HEK293 (cell line): ENCODE data around the gene XPNPEP1.

Experiments used
- CTCF ChIA-PET: fragments of 350-600 bp; formaldehyde crosslinking; extraction: SDS; loops from one replicate; lab custom pipeline; 2021; ENCODE audit warnings: antibody characterized with exemption; lab: Yijun Ruan, JAX
- POLR2A ChIA-PET: fragments of 300-600 bp; formaldehyde crosslinking; extraction: SDS; loops from one replicate; lab custom pipeline; 2020; ENCODE audit warnings: antibody characterized with exemption, inconsistent platforms; lab: Yijun Ruan, JAX
- H3K27ac ChIP-seq: fragments of 200-500 bp; sonication (Bioruptor generic); 2 replicates; pipeline ENCODE4 v1.5.1; 2014; ENCODE audit warnings: low read depth, low read length, control low read depth, inconsistent platforms; ENCODE audit errors: extremely low read depth
- H3K36me3 ChIP-seq, 2 experiments: fragments of 200-500 bp in 1 of 2; sonication (Bioruptor generic) in 1 of 2; 1 replicate in 1 of 2; 2 replicates in 1 of 2; pipeline ENCODE4 v1.5.1; 2014 to 2017; ENCODE audit warnings: inconsistent platforms in 2 of 2, low read length in 2 of 2; ENCODE audit not compliant: control insufficient read depth in 2 of 2, insufficient read depth in 1 of 2
- H3K4me1 ChIP-seq: fragments of 200-500 bp; sonication (Bioruptor generic); 2 replicates; pipeline ENCODE4 v1.5.1; 2014; ENCODE audit warnings: mild to moderate bottlenecking, low read length, inconsistent platforms; ENCODE audit not compliant: control insufficient read depth, insufficient read depth
- H3K4me3 ChIP-seq: 2 replicates; pipeline ENCODE4 v1.5.1; 2011; ENCODE audit warnings: low read depth, mild to moderate bottlenecking, control low read depth, low read length, moderate library complexity
- H3K9me3 ChIP-seq: fragments of 200-500 bp; sonication (Bioruptor generic); 2 replicates; pipeline ENCODE4 v1.5.1; 2014; ENCODE audit warnings: low read depth, low read length, inconsistent platforms; ENCODE audit not compliant: control insufficient read depth, insufficient read depth
- PRDM2 ChIP-seq: fragments of 450-650 bp; formaldehyde crosslinking; IDR thresholded peaks from 2 replicates; pipeline ENCODE4 v1.5.1; 2016; ENCODE audit warnings: missing biosample characterization, missing genetic modification characterization, borderline replicate concordance
- RBAK ChIP-seq: fragments of 450-650 bp; formaldehyde crosslinking; IDR thresholded peaks from 2 replicates; pipeline ENCODE4 v1.5.1; 2016; ENCODE audit warnings: missing biosample characterization, missing genetic modification characterization
- SCRT1 ChIP-seq: fragments of 450-650 bp; formaldehyde crosslinking; IDR thresholded peaks from 2 replicates; pipeline ENCODE4 v1.5.1; 2016; ENCODE audit warnings: missing biosample characterization, missing genetic modification characterization, borderline replicate concordance
- TRIM28 ChIP-seq: IDR thresholded peaks from 2 replicates; pipeline ENCODE4 v1.6.1; 2011; ENCODE audit warnings: low read length, control low read depth, borderline replicate concordance
- WT1 ChIP-seq: fragments of 450-650 bp; formaldehyde crosslinking; IDR thresholded peaks from 2 replicates; pipeline ENCODE4 v1.5.1; 2016; ENCODE audit warnings: missing biosample characterization, missing genetic modification characterization
- ZBTB21 ChIP-seq: fragments of 450-650 bp; formaldehyde crosslinking; IDR thresholded peaks from 2 replicates; pipeline ENCODE4 v1.5.1; 2017; ENCODE audit warnings: missing biosample characterization, missing genetic modification characterization
- ZNF112 ChIP-seq: fragments of 450-650 bp; formaldehyde crosslinking; IDR thresholded peaks from 2 replicates; pipeline ENCODE4 v1.5.0; 2017; ENCODE audit warnings: missing biosample characterization, missing genetic modification characterization
- ZNF184 ChIP-seq: fragments of 450-650 bp; IDR thresholded peaks from 2 replicates; pipeline ENCODE4 v1.5.1; 2018; ENCODE audit warnings: missing biosample characterization, mild to moderate bottlenecking, missing genetic modification characterization
- ZNF26 ChIP-seq: fragments of 450-650 bp; formaldehyde crosslinking; IDR thresholded peaks from 2 replicates; pipeline ENCODE4 v1.5.1; 2016; ENCODE audit warnings: missing biosample characterization, missing genetic modification characterization
- ZNF280D ChIP-seq: fragments of 450-650 bp; formaldehyde crosslinking; IDR thresholded peaks from 2 replicates; pipeline ENCODE4 v1.5.1; 2016; ENCODE audit warnings: missing biosample characterization, missing genetic modification characterization
- ZNF341 ChIP-seq: fragments of 450-650 bp; formaldehyde crosslinking; IDR thresholded peaks from 2 replicates; pipeline ENCODE4; 2016; ENCODE audit warnings: low read depth, missing biosample characterization, missing genetic modification characterization
- ZNF350 ChIP-seq: fragments of 450-650 bp; formaldehyde crosslinking; IDR thresholded peaks from 2 replicates; pipeline ENCODE4 v1.5.0; 2017; ENCODE audit warnings: missing biosample characterization, mild to moderate bottlenecking, missing genetic modification characterization
- ZNF391 ChIP-seq: fragments of 450-650 bp; formaldehyde crosslinking; IDR thresholded peaks from 2 replicates; pipeline ENCODE4 v1.5.1; 2016; ENCODE audit warnings: low read depth, missing biosample characterization, missing genetic modification characterization, borderline replicate concordance
- ZNF404 ChIP-seq: fragments of 450-650 bp; formaldehyde crosslinking; IDR thresholded peaks from 2 replicates; pipeline ENCODE4 v1.5.1; 2017; ENCODE audit warnings: missing biosample characterization, missing genetic modification characterization
- ZNF48 ChIP-seq: fragments of 450-650 bp; formaldehyde crosslinking; IDR thresholded peaks from 2 replicates; pipeline ENCODE4 v1.5.1; 2016; ENCODE audit warnings: missing biosample characterization, missing genetic modification characterization
- ZNF488 ChIP-seq: fragments of 450-650 bp; formaldehyde crosslinking; IDR thresholded peaks from 2 replicates; pipeline ENCODE4 v1.5.1; 2016; ENCODE audit warnings: missing biosample characterization, missing genetic modification characterization
- ZNF501 ChIP-seq: fragments of 450-650 bp; formaldehyde crosslinking; IDR thresholded peaks from 2 replicates; pipeline ENCODE4 v1.5.1; 2016; ENCODE audit warnings: missing biosample characterization, missing genetic modification characterization
- ZNF513 ChIP-seq: fragments of 450-650 bp; IDR thresholded peaks from 2 replicates; pipeline ENCODE4 v1.5.1; 2018; ENCODE audit warnings: missing biosample characterization, missing genetic modification characterization
- ZNF580 ChIP-seq: fragments of 450-650 bp; formaldehyde crosslinking; IDR thresholded peaks from 2 replicates; pipeline ENCODE4 v1.5.1; 2016; ENCODE audit warnings: missing biosample characterization, missing genetic modification characterization
- ZNF624 ChIP-seq: fragments of 450-650 bp; formaldehyde crosslinking; IDR thresholded peaks from 2 replicates; pipeline ENCODE4 v1.5.1; 2017; ENCODE audit warnings: missing biosample characterization, missing genetic modification characterization
- ZNF664 ChIP-seq: fragments of 450-650 bp; formaldehyde crosslinking; IDR thresholded peaks from 2 replicates; pipeline ENCODE4 v1.5.1; 2016; ENCODE audit warnings: missing biosample characterization, missing genetic modification characterization
- ZNF707 ChIP-seq: fragments of 450-650 bp; formaldehyde crosslinking; IDR thresholded peaks from 2 replicates; pipeline ENCODE4 v1.5.1; 2016; ENCODE audit warnings: missing biosample characterization, missing genetic modification characterization

Gene XPNPEP1

GRCh38 chr10:109920016-109920415, 3.3 kb downstream of the XPNPEP1 start:
- H3K36me3 ChIP-seq: peaks cover 0 to 5% of the 10 kb centered on the region in 2 experiments; a peak in 2 of 3 replicates
- no peak overlapping the region for H3K27ac ChIP-seq
- TF ChIP-seq ZNF707 (tag by site-specific recombination) (no peak), RBAK (tag by site-specific recombination) (no peak), ZNF624 (tag by site-specific recombination) (no peak), ZNF664 (tag by site-specific recombination) (0 out of 2 replicates have a peak, but pooled peaks have one; percentile 22), ZNF350 (tag by site-specific recombination) (no peak)
- no peak overlapping the region for H3K4me3 ChIP-seq
- ChIA-PET POLR2A (no interaction called here), CTCF (interaction anchor here (0.6 kb wide), 1 partner anchor 19 kb away, joined by 6 read pairs; no protein-coding TSS in a partner anchor)
- H3K9me3 ChIP-seq: no peaks in the 10 kb centered on the region
- H3K4me1 ChIP-seq: peaks cover 6% of the 10 kb centered on the region; the same call in 1 of the 2 replicates

- ChIA-PET CTCF (no interaction called here), POLR2A (no interaction called here)
- TF ChIP-seq ZNF501 (tag by site-specific recombination): no peak
- TF ChIP-seq TRIM28: no peak
- TF ChIP-seq ZNF391 (tag by site-specific recombination): no peak
- no peak for TF ChIP-seq ZNF26
- no peak for TF ChIP-seq ZNF404 (tag by site-specific recombination)
- TF ChIP-seq ZNF280D: no peak
- TF ChIP-seq ZNF48 (tag by site-specific recombination): no peak
- TF ChIP-seq ZNF580 (tag by site-specific recombination): no peak
- TF ChIP-seq ZNF112 (tag by site-specific recombination): no peak
- TF ChIP-seq ZNF513 (tag by site-specific recombination): no peak
- no peak for TF ChIP-seq SCRT1 (tag by site-specific recombination)
- no peak for TF ChIP-seq ZBTB21 (tag by site-specific recombination)
- no peak for TF ChIP-seq ZNF184 (tag by site-specific recombination)
- no peak for TF ChIP-seq WT1 (tag by site-specific recombination)
- no peak for TF ChIP-seq ZNF488 (tag by site-specific recombination)
- no peak for TF ChIP-seq PRDM2
- TF ChIP-seq ZNF341: no peak
- Histone ChIP-seq H3K4me3 (no peak overlapping the region), H3K27ac (no peak overlapping the region), H3K9me3 (no peaks in the 10 kb centered on the region), H3K4me1 (peaks cover 6% of the 10 kb centered on the region; the same call in 1 of the 2 replicates), H3K36me3 (peaks cover 3 to 5% of the 10 kb centered on the region in 2 experiments; a peak in 2 of 3 replicates)
Measured at GRCh38 chr10:109919220-109919619, 4.1 kb downstream of the XPNPEP1 start.
